ENCODE data around the gene ANKS1B. TPM values are rescaled to one million over a fixed set of nuclear protein-coding genes. Genes with fewer than 3 reads are reported as not detected.

Gene ANKS1B
- total RNA-seq, 2 experiments from 2014 or later: 0.96 to 1.1 TPM

- Mint-ChIP-seq H3K4me3 (no peak overlapping the region), H3K9me3 (ENCODE audit: low read depth) (no peaks in the 10 kb centered on the region), H3K36me3 (no peaks in the 10 kb centered on the region), H3K27ac (no peak overlapping the region), H3K4me1 (no peaks in the 10 kb centered on the region), H3K27me3 (no peaks in the 10 kb centered on the region)
- ATAC-seq (no peak), DNase-seq (no peak)
- CTCF ChIA-PET: no interaction called here
Measured at GRCh38 chr12:99946131-99946530, 38.6 kb downstream of the ANKS1B start.

- Mint-ChIP-seq H3K36me3 (no peaks in the 10 kb centered on the region), H3K9me3 (ENCODE audit: low read depth) (no peaks in the 10 kb centered on the region), H3K27ac (no peak overlapping the region), H3K27me3 (no peaks in the 10 kb centered on the region), H3K4me3 (no peak overlapping the region), H3K4me1 (no peaks in the 10 kb centered on the region)
- DNase-seq: no peak
- ATAC-seq: no peak
- CTCF ChIA-PET: no interaction called here
Measured at GRCh38 chr12:99935608-99936007, 49.1 kb downstream of the ANKS1B start.

GRCh38 chr12:99926511-99927169, 58.1 kb downstream of the ANKS1B start:
- DNase-seq (no peak), ATAC-seq (no peak)
- Mint-ChIP-seq H3K4me3 (no peak overlapping the region), H3K36me3 (no peaks in the 10 kb centered on the region), H3K4me1 (no peaks in the 10 kb centered on the region), H3K27ac (no peak overlapping the region), H3K27me3 (no peaks in the 10 kb centered on the region), H3K9me3 (ENCODE audit: low read depth) (no peaks in the 10 kb centered on the region)
- CTCF ChIA-PET: no interaction called here

DNA sequence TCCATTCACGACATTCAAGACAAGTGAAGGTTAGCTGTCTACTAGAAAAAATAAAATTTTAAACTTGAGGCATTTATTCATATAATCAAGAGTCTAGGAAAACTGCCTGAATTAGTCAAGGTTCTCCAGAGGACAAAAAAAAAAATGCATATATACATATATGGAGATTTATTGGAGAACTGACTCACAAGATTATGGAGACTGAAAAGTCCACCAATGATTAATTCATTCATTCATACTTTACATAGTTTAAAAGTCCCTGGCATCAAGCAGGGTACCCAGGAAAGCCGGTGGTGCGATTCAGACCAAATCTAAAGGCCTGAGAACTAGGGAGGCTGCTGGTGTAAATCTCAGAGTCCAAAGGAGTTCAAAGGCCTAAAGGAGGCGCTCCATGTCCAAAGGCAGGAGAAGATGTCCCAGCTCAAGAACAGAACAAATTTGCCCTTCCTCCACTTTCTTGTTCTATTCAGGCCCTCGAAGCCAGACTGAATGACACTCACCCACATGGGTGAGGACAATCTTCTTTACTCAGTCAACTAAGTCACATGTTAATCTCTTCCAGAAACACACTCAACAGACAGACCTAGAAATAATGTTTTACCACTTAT, 64.3 kb downstream of the ANKS1B start:
- Mint-ChIP-seq H3K4me3 (no peak overlapping the region), H3K27me3 (no peaks in the 10 kb centered on the region), H3K36me3 (no peaks in the 10 kb centered on the region), H3K27ac (no peak overlapping the region), H3K4me1 (no peaks in the 10 kb centered on the region), H3K9me3 (ENCODE audit: low read depth) (no peaks in the 10 kb centered on the region)
- no peak for ATAC-seq
- DNase-seq: no peak
- CTCF ChIA-PET: no interaction called here

DNA sequence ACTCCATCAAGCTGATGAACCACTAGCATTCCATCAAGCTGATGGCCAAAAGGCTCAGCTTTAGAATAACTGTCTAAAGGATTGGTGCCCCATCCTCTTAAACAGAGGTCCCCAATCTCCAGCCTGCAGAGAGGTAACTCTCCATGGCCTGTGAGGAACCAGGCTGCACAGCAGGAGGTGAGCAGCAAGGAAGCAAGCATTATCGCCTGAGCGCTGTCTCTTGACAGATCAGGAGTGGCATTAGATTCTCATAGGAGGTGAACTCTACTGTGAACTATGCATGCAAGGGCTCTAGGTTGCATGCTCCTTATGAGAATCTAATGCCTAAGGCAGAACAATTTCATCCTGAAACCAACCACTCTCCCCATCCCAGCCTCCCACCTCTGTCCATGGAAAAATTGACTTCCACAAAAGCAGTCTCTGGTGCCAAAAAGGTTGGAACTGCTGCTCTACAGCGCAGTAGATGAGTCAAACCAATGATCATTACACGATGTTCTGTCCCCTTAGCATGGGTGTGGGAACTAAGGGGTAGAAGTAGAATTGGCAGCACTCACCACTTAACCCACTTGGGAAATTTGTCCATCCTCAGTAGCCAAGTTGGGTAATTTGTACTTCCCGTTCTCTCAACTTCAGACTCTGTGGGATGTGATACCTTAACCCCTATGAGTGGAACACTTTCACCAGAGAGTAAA, 66.9 kb downstream of the ANKS1B start:
- Mint-ChIP-seq H3K4me1 (no peaks in the 10 kb centered on the region), H3K9me3 (ENCODE audit: low read depth) (no peaks in the 10 kb centered on the region), H3K36me3 (no peaks in the 10 kb centered on the region), H3K27me3 (no peaks in the 10 kb centered on the region), H3K27ac (no peak overlapping the region), H3K4me3 (no peak overlapping the region)
- ATAC-seq (no peak), DNase-seq (no peak)
- CTCF ChIA-PET: no interaction called here

DNA sequence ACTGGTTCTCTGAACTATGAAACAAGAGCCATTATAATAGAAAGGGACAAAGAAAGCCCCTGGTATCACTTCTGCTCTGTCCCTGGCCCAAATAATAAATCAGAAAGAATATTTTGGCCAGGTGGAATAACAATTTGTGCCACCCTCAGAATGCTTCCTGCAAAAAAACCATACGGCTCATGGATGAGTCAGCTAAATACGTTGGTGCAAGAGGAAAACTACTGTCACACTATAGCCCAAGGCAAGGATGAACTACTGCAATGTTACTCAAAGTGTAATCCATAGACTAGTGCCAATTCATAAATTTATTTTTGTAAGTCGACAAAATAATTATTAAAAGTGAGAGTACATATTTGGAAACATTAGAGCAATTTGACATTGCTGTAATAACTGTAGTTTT, 68.2 kb downstream of the ANKS1B start:
- no peak overlapping the region for H3K27ac Mint-ChIP-seq
- DNase-seq (no peak), ATAC-seq (no peak)
- no peaks in the 10 kb centered on the region for H3K36me3 Mint-ChIP-seq
- no peak overlapping the region for H3K4me3 Mint-ChIP-seq
- no peaks in the 10 kb centered on the region for H3K27me3 Mint-ChIP-seq
- H3K9me3 Mint-ChIP-seq (ENCODE audit: low read depth): no peaks in the 10 kb centered on the region
- no peaks in the 10 kb centered on the region for H3K4me1 Mint-ChIP-seq
- CTCF ChIA-PET: no interaction called here

- CTCF ChIA-PET: no interaction called here
- Mint-ChIP-seq H3K27ac (no peak overlapping the region), H3K9me3 (ENCODE audit: low read depth) (no peaks in the 10 kb centered on the region), H3K27me3 (no peaks in the 10 kb centered on the region), H3K4me1 (no peaks in the 10 kb centered on the region), H3K4me3 (no peak overlapping the region), H3K36me3 (no peaks in the 10 kb centered on the region)
- no peak for ATAC-seq
- DNase-seq: no peak
Measured at GRCh38 chr12:99915251-99916082, 69.3 kb downstream of the ANKS1B start.

DNA sequence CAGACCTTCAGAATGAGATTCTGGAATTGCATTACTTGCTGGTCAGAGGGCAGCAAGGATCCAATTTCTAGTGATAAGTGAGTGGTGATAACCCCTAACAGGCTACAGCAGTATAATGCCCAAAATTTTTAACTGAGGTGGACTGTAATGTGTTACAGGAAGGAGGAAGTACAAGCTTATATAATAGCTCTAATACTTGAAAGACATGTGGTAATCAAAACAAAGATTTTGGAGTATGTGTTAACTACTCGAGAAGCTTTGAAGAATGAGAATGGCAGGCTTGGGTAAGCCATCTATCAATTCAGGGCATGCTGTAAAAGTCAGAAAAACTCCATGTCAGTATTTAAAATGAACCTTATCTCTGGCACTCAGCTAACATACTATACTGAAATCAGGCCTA, 70.5 kb downstream of the ANKS1B start:
- H3K27me3 Mint-ChIP-seq: no peaks in the 10 kb centered on the region
- CTCF ChIA-PET: no interaction called here
- no peak overlapping the region for H3K27ac Mint-ChIP-seq
- H3K9me3 Mint-ChIP-seq (ENCODE audit: low read depth): no peaks in the 10 kb centered on the region
- H3K4me1 Mint-ChIP-seq: no peaks in the 10 kb centered on the region
- no peaks in the 10 kb centered on the region for H3K36me3 Mint-ChIP-seq
- H3K4me3 Mint-ChIP-seq: no peak overlapping the region
- no peak for ATAC-seq
- no peak for DNase-seq

DNA sequence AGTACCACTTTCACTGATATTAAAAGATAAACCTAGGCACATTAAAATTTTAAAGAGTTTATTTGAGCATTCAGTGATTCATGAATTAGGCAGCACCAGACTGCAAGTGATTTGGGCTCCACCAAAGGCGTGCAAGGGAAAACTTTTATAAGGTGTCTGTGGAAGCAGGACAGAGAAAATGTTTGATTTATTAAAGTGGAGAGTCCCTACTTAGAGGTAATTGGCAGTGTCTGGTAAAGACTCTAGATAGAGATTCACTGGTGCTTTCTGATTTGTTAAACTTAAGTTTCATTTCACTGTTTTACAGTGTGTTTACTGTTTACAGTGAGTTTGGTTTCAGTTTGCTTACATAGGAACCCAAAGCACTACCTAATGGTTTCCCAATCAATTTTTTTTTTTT, 72.8 kb downstream of the ANKS1B start:
- no peaks in the 10 kb centered on the region for H3K27me3 Mint-ChIP-seq
- CTCF ChIA-PET: no interaction called here
- no peaks in the 10 kb centered on the region for H3K36me3 Mint-ChIP-seq
- no peak for ATAC-seq
- no peak for DNase-seq
- H3K4me1 Mint-ChIP-seq: no peaks in the 10 kb centered on the region
- no peaks in the 10 kb centered on the region for H3K9me3 Mint-ChIP-seq (ENCODE audit: low read depth)
- no peak overlapping the region for H3K4me3 Mint-ChIP-seq
- no peak overlapping the region for H3K27ac Mint-ChIP-seq

GRCh38 chr12:99911081-99911480, 73.7 kb downstream of the ANKS1B start:
- Mint-ChIP-seq H3K4me1 (no peaks in the 10 kb centered on the region), H3K4me3 (no peak overlapping the region), H3K27me3 (no peaks in the 10 kb centered on the region), H3K36me3 (no peaks in the 10 kb centered on the region), H3K27ac (no peak overlapping the region), H3K9me3 (ENCODE audit: low read depth) (no peaks in the 10 kb centered on the region)
- ATAC-seq (no peak), DNase-seq (no peak)
- CTCF ChIA-PET: no interaction called here

- no peak overlapping the region for H3K4me3 Mint-ChIP-seq
- CTCF ChIA-PET: no interaction called here
- ATAC-seq: no peak
- no peaks in the 10 kb centered on the region for H3K9me3 Mint-ChIP-seq (ENCODE audit: low read depth)
- H3K27ac Mint-ChIP-seq: no peak overlapping the region
- H3K4me1 Mint-ChIP-seq: no peaks in the 10 kb centered on the region
- DNase-seq: no peak
- no peaks in the 10 kb centered on the region for H3K36me3 Mint-ChIP-seq
- no peaks in the 10 kb centered on the region for H3K27me3 Mint-ChIP-seq
Measured at GRCh38 chr12:99910342-99910741, 74.4 kb downstream of the ANKS1B start.

- Mint-ChIP-seq H3K9me3 (ENCODE audit: low read depth) (no peaks in the 10 kb centered on the region), H3K4me1 (no peaks in the 10 kb centered on the region), H3K36me3 (no peaks in the 10 kb centered on the region), H3K4me3 (no peak overlapping the region), H3K27me3 (no peaks in the 10 kb centered on the region), H3K27ac (no peak overlapping the region)
- CTCF ChIA-PET: no interaction called here
- DNase-seq (no peak), ATAC-seq (no peak)
Measured at GRCh38 chr12:99906786-99907579, 77.8 kb downstream of the ANKS1B start.

GRCh38 chr12:99901181-99901580, 83.6 kb downstream of the ANKS1B start:
- Mint-ChIP-seq H3K36me3 (no peaks in the 10 kb centered on the region), H3K4me3 (no peak overlapping the region), H3K27me3 (no peaks in the 10 kb centered on the region), H3K27ac (no peak overlapping the region), H3K4me1 (no peaks in the 10 kb centered on the region), H3K9me3 (ENCODE audit: low read depth) (no peaks in the 10 kb centered on the region)
- DNase-seq (no peak), ATAC-seq (no peak)
- CTCF ChIA-PET: no interaction called here

Measured in activated CD8-positive, alpha-beta memory T cell treated with anti-CD3 and anti-CD28 coated beads, Interleukin-2, amount 10 ng/mL, durations not matched to agents 7 days and 5 days (primary cell).